EL (cell line): ENCODE results near the gene HK3.

Source experiments
- DNase-seq: peaks from one replicate; pipeline ENCODE4 v3.0.0-alpha.2; 2016

Gene HK3

DNA sequence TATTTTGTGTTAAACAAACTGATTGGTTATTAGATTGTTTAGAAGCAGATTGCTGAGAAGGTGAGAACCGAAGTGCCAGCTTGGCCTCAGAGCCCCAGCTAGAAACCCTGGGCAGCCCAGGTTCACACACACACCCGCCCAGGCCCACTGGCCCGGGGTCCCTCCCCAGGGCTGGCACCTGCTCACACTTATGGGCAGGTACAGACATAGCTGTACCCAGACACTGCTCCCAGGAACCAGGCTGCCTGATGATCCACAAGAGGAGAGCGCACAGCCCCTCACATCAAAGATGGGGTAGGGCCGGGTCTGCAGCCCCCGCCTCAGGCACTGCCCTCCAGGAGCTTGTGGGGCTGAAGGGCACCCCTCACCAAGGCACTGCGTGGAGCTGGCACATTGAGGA is 33.2 kb downstream of the HK3 start:
- DNase-seq: no peak

GRCh38 chr5:176864755-176865154 is 34.4 kb downstream of the HK3 start:
- no peak for DNase-seq

- DNase-seq: no peak
These were observed 35.4 kb downstream of the HK3 start for GRCh38 chr5:176863765-176864098.

GRCh38 chr5:176863041-176863764 is 35.9 kb downstream of the HK3 start:
- no peak for DNase-seq

DNA sequence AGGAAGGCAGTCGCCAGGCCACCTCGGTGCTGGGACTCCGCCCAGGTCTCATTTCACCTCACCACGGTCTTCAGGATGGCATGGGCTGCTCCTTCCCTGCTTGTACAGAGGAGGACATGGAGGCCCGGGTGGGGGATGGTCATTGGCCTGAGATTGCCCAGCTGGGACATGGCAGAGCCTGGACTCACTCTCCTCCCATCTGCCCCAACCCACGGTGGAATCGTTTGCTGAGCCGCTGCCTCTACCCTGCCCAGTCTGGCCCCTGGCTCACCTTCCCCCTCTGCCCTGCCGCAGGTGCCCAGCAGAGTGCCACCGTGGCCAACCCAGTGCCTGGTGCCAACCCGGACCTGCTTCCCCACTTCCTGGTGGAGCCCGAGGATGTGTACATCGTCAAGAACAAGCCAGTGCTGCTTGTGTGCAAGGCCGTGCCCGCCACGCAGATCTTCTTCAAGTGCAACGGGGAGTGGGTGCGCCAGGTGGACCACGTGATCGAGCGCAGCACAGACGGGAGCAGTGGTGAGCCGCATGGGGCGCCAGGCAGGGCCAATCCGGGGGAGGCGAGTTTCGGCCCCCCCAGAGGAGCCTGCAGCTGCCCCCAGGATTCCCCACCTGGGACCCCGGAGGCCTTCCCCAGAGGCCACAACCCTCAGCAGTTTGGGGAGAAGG is 36.7 kb downstream of the HK3 start:
- DNase-seq: no peak

DNA sequence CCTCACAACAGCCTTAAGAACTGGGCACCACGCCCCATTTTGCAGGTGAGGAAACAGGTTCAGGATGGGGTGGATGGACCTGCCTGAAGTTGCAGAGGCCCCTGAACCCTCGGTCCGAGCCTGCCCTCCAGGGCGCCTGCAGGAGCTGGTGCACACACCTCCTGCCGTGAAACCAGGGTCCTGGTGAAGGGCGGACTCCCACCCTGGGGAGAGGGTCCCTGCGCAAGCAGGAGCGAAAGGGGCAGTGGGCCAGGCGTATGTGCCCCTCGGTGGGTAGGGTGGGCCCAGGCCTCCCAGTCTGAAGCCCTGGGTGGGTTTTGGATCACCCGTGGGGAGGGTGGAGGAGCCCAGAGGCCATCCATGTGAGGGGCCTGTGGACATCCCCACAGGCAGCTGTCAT is 37.9 kb downstream of the HK3 start:
- no peak for DNase-seq

- DNase-seq: no peak
These were observed 38.8 kb downstream of the HK3 start for GRCh38 chr5:176860381-176860780.

- no peak for DNase-seq
These were observed 39.2 kb downstream of the HK3 start for GRCh38 chr5:176859916-176860315.

GRCh38 chr5:176857894-176858273 is 41.3 kb downstream of the HK3 start:
- no peak for DNase-seq

GRCh38 chr5:176857216-176857893 is 41.8 kb downstream of the HK3 start:
- DNase-seq: no peak

- DNase-seq: no peak
These were observed 42.4 kb downstream of the HK3 start for GRCh38 chr5:176856746-176857145.

GRCh38 chr5:176855598-176855997 is 43.5 kb downstream of the HK3 start:
- no peak for DNase-seq

GRCh38 chr5:176854164-176854563 is 45.0 kb downstream of the HK3 start:
- no peak for DNase-seq

DNA sequence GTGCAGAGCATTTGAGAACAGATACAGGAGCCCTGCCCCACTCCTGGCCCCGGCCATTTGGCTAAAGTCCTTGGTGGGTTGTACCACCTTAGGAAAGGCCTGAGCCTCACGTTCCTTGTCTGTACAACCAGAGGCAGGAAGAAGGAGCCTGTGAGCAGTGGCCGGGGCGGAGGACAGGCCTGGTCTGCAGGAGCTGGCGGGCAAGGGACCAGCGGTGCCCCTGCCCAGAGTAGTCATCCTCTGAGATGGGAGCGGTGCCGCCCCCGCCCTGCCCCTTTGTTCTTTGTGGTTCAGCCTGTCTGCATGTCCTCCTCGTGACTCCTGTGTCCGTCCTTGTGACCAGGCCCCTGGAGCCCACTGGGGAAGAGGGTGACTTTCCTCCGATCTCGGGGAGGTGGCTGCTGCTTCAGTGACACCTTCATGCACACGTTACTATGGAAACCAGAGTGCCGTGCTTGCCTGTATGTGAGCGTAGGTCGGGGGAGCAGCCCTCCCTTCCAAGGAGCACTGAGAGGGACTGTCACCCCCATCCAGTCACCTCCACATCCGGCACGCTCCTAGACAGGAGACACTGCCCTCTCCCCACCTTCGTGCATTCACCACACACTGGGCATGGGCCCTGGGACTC is 45.9 kb downstream of the HK3 start:
- no peak for DNase-seq

- no peak for DNase-seq
These were observed 47.1 kb downstream of the HK3 start for GRCh38 chr5:176851871-176852658.

DNA sequence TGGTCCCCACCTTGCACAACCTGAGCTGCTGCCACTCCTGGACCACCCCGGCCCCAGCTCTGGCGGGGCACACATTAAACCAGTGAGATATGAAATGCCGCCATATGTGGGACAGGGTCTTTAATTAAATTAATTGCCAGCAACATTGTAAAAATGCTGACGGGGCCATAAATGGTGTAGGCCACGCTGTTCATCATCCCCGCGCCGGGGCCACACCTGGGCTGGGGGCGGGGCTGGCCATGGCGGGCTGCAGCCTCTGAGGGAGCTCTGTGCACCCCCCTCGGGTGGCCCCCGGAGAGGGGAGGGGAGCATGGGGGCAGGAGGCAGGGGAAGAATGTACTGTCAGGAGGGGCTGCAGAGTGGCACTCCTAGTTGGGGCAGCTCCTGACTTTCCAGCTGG is 47.8 kb downstream of the HK3 start:
- no peak for DNase-seq

DNA sequence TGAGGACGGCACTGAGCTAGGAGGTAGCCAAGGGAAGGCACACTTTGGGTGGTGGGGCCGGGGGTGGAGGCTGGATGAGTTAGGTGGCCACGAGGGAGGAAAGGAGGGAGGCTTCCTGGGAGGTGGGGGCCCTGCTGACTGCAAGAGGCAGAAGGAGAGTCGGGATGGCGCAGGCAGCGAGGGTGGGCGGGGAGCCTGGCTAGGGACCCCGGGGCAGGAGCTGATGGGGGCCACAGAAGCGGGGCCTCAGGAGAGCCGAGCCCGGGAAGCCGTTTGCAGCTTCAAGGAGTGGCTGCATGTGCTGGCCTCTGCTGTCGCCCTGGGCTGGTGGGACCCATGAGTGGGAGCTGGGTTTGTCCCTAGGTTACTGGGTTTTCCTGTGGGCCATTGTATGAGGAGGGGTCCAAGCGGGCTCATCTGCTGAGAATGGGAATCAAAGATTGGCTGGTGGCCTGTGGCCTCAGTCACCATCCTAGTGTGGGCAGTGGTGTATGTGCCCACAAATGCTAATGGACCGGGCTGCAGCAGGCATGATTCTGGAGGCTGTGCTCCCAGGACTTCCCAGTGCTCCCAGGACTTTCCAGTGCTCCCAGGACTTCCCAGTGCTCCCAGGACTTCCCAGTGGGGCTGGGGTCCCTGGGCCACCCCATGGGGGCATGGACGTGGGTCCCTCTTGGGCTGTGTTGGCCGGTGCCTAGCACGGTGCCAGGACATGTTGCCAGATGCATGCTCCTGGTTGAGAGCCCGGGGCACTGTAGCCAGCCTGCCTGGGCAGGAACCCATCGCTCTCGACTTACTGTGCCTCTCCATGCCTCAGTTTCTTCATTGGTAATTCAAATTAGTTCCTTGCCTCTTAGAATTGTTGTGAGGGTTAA is 48.5 kb downstream of the HK3 start:
- no peak for DNase-seq

GRCh38 chr5:176849611-176850227 is 49.4 kb downstream of the HK3 start:
- DNase-seq: no peak

DNA sequence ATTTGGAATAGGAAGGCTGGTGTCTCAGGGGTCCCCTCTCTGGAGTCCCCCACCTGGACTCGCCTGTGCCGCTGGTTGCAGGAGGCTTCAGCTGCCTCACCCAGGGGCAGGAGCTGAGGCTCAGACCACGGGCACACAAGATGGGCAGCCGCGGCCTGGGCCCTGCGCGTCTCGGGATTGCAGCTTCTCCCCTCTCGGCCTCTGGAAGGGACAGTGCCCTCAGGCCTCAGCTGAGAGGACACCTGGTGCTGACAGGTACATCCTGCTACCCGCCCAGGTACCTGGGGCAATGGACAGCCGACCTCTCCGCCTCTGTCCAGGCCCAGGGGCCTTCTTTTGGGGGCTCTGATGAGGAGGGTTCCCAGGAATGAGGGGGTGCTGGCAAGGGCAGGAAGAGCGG is 50.5 kb downstream of the HK3 start:
- DNase-seq: no peak

- no peak for DNase-seq
These were observed 51.3 kb downstream of the HK3 start for GRCh38 chr5:176847726-176848290.

- no peak for DNase-seq
These were observed 52.0 kb downstream of the HK3 start for GRCh38 chr5:176847148-176847547.
